Stimulated activated CD8-positive, alpha-beta memory T cell treated with anti-CD3 and anti-CD28 coated beads, Interleukin-2, amount 100 ng/mL, for 48 hours (primary cell): ENCODE results near the gene PMPCA.
"Not testable (repeated sequence)": the region's sequence is repeated elsewhere in the genome, so short reads cannot be mapped to it uniquely, and the experiment has no call there.

ENCODE experiments used
- DNase-seq, 2 donors: peaks; one replicate each; pipeline ENCODE4 v3.0.0-alpha.2; 2020; ENCODE audit warnings: low read depth in 2 of 2

PMPCA gene

DNA sequence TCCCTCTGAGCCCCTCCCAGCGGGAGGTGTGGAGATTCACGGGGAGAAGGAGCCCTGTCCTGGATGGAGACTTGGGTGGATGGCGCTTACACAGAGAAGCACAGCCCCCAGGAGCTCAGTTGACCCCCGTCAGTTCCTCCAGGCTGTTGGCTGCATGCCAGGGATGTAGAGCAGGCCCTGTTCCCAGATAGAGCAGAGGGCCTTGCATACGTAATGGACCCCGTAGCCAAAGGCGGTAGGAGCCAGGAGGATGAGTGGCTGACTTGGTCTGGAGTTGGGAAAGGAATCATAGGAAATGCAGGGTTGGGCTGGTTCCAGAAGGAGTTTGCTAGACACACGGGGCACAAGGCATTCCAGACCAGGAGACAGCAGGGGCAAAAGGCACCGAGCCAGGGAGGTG lies 2.5 kb downstream of the PMPCA start:
- no peak for DNase-seq

DNA sequence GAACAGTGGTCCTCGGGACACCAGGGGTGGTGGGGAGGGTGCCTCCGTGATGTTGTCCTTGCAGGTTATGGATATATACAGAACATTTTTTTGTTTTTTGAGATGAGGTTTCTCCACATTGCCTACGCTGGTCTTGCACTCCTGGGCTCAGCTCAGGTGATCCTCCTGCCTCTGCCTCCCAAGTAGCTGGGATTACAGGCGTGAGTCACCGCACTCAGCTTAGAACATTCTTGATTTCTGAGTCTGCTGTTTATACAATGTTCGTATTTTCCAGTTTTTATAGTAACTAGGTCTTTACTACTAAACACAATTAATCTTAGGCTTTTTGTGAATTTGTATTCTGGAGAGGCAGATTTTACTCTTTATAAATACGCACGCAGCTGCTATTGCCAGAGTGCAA lies 6.0 kb downstream of the PMPCA start:
- no peak for DNase-seq

DNA sequence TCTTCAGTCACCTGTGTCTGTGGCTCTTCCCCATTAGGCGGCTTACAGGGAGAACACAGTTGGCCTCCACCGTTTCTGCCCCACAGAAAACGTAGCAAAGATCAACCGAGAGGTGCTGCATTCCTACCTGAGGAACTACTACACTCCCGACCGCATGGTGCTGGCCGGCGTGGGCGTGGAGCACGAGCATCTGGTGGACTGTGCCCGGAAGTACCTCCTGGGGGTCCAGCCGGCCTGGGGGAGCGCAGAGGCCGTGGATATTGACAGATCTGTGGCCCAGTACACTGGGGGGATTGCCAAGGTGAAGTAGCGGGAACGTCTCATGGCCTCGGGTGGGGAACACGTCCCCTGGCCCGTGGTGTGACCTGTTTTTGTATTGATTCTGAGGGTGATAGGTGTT lies 6.5 kb downstream of the PMPCA start:
- no peak for DNase-seq

DNA sequence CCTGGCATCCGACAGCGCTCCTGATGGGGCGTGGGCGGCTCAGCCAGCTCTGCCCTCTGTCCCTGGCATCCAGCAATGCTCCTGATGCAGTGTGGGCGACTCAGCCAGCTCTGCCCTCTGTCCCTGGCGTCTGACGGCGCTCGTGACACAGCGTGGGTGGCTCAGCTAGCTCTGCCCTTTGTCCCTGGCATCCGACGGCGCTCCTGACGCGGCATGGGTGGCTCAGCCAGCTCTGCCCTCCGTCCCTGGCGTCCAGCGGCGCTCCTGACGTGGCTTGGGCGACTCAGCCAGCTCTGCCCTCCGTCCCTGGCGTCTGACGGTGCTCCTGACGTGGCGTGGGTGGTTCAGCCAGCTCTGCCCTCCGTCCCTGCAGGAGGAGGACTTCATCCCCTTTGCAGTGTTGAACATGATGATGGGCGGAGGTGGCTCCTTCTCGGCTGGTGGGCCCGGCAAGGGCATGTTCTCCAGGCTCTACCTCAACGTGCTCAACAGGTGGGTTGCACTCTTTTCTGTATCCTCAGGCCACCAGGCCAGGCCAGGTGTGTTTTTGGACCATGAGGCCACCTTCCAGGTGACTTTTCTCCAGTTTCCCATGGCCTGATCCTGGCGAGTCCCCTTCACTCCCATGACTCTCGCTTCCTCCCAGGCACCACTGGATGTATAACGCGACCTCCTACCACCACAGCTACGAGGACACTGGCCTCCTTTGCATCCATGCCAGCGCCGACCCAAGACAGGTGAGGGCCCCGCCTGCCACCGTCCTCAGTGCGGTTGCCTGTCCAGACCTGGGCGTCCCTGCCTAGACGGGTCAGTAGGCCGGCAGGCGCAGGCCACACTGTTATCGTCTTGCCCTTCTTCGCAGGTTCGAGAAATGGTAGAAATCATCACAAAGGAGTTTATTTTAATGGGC lies 8.0 kb downstream of the PMPCA start:
- no peak for DNase-seq

DNA sequence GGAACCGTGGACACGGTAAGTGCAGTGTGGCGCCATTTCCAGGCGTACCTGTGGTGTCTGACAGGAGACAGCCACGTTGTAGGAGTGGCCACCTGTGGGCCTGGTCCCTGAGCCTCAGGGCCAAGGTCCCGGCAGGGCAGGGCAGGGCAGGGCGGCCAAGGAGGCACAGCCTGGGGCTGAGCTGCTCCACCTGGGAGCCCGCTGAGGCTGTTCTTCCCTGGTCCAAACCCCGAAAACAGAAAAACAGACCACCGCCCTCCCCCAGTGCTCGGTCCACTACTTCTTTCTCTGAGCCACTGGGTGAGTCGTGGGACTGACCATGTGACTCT lies 8.6 kb downstream of the PMPCA start:
- no peak for DNase-seq

- DNase-seq: no peak
These were observed 11.3 kb downstream of the PMPCA start for GRCh38 chr9:136421791-136422190.

GRCh38 chr9:136422876-136423275 lies 12.4 kb downstream of the PMPCA start:
- DNase-seq: no peak

DNA sequence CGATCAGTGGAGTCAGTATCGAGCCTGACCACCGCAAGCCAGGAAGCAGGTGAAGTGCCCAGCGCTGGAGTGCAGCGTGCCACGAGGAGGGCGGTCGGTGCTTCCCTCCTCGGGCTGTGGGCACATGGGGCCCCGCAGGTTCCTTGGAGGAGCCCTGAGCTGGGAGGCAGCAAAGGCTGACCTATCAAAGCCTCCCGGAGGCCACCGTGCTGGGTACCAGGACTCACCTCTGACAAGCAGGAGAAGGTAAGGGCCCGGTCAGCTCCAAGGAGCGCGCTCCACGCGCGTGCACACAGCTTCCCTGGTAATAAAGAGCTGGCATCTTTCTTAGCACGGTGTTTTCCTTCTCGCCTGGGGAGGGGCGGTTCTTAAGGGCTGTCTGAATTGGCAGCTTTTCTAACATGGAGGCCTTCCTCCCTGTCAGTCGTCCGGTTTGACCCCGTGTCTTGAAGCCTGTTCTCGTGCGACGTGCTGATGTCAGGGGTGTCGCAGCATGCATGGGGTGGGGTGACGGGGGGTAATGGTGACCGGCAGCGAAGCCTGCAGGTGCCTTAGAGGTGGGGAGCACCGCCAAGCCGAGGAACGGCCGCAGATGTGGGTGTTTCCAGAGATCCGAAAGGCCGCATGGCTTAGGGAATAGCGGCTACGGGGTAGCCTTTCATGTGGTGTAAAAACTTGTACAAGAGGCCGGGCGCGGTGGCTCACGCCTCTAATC lies 13.1 kb downstream of the PMPCA start:
- DNase-seq: no peak

DNA sequence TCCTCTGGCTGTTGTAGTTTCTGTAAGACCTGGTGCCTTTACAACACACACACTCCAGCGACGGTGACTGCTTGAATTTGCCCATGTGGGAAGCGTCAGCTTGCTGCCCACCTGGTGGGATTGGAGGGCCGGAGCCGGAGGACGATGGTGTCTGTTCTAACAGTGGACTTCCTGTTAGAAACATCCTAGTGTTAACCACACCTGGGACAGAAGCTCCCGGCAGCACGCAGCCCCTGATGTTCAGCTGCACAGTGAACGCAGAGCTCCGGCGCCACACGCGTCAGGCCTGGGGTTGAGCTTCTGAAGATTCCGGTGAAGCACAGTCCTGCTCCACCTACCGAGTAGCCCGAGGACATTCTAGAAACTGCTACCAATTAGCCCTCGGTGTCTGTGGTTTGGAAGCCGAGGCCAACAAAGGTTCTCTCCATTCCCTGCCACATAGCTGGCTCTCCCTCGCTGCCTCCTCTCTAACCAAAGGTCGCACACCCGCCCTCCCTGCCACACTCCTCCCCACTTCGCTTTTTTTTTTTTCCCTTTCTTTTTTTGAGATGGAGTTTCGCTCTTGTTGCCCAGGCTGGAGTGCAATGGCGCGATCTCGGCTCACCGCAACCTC lies 14.4 kb downstream of the PMPCA start:
- no peak for DNase-seq

DNA sequence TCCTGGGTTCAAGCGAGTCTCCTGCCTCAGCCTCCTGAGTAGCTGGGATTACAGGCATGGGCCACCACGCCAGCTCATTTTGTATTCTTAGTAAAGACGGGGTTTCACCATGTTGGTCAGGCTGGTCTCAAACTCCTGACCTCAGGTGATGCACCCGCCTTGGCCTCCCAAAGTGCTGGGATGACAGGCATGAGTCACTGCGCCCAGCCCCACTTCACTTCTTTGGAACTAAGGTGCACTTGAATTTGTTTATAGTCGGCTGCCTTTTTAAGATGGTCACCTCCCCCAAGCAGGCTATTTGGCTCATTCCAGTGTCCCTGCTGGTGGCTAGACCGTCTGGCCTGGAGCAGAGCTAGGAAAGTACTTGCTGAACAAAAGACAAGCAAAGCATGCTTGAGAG lies 14.9 kb downstream of the PMPCA start:
- not testable (repeated sequence) for DNase-seq

- no peak for DNase-seq
These were observed 16.3 kb downstream of the PMPCA start for GRCh38 chr9:136426787-136427186.

DNA sequence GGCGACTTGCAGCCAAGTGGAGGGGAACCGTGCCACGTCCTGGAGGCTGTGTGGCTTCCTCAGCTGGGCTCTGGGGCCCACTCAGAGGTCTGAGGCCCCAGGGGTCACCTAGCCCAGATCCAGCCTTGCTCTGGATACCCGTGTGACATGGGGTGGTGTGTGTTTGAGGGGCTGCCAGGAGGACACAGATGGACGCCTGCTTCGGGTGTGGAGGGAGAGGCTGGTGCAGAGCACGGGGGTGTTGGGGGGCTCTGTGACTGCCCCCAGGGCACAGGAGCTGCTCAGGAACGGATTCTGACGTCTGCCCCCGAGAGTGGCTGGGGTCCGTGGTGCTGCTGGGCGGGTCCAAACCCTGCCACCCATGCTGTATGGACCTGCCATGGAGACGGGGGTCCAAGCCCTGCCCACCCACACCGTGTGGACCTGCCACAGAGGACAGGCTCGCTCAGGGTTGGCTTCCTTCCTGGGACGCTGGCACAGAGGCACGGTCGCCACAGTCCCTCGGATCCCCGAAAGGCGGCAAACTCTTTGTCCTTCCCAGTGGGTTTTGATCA lies 18.7 kb downstream of the PMPCA start:
- DNase-seq: no peak

GRCh38 chr9:136429683-136430491 lies 19.4 kb downstream of the PMPCA start:
- DNase-seq: no peak

- DNase-seq: no peak
These were observed 20.3 kb downstream of the PMPCA start for GRCh38 chr9:136430588-136431234.

DNA sequence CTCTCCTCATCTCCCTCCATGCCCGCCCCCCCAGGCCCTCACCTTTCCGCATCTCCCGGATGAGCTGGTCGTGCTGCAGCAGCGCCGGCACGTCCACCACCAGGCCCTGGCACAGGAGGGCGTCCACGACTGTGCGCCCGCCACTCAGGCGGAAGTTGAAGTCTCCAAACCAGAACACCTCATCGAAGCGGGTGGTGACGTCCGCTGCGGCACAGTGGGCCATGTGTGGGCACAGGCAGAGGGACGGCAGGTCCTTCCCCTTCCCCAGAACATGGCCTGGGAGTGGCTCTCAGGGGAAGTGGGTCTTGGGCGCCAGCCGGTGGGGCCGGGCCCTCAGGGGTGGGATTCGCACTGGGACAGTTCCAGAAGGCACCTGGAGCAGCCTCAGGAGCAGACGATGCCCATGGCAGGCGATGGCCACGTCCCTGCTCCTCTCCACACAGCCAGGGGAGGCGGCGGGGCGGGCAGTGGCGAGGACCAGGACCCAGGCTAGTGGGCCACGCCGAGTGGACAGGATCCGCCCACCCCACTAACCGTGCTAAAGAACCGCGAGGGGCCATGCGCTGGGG lies 21.4 kb downstream of the PMPCA start:
- DNase-seq: no peak

DNA sequence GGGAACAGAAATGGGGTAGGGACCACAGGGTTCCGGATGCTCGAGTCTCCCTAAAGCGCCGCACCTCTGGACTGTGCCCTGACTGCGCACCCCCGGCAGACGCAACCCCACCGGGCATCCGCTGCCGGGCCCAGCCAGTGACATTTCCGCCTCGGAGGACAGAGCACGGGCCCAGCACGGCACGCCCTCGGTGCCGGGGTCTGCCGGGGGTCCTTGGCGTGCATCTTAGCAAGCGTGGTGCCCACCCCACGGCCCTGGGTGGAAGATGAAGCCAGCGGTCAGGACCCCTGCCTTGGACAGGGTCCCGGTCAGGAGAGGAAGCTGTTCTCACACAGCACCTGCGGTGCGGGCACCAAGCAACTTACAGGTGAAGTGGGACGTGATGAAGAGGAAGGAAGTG lies 22.1 kb downstream of the PMPCA start:
- no peak for DNase-seq

GRCh38 chr9:136433043-136433715 lies 22.7 kb downstream of the PMPCA start:
- no peak for DNase-seq

GRCh38 chr9:136433849-136434579 lies 23.6 kb downstream of the PMPCA start:
- DNase-seq: no peak

GRCh38 chr9:136434580-136435169 lies 24.2 kb downstream of the PMPCA start:
- DNase-seq: no peak
